EH (cell line): ENCODE results near the gene TRPM5.

Source experiments
- DNase-seq: peaks from one replicate; pipeline ENCODE4 v3.0.0-alpha.2; 2015; ENCODE audit warnings: low read depth

TRPM5 gene

DNA sequence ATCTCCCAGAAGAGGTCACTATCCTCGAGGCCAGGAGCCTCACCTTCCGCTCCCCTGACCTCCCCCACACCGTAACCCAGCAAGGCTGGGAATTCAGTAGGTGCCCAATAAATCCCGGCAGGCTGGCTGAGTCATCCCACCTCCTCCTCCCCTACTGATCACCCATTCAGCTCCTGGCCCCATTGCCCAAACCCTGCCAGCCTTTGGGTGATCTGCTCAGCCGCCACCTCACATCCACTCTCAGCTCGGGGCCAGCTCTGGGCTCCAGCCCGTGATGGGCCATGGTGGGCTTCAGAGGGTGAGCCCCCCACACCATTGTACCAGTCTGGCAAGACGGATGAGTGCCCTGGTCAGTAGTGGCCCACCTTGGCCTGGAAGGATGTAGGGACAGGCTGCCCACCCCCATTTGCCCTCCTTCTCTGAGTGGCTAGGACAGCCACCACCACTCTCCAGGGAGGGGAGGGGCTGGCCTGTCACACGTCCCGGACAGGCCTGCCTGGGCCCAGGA is 8.2 kb downstream of the TRPM5 start:
- DNase-seq, result no peak

DNA sequence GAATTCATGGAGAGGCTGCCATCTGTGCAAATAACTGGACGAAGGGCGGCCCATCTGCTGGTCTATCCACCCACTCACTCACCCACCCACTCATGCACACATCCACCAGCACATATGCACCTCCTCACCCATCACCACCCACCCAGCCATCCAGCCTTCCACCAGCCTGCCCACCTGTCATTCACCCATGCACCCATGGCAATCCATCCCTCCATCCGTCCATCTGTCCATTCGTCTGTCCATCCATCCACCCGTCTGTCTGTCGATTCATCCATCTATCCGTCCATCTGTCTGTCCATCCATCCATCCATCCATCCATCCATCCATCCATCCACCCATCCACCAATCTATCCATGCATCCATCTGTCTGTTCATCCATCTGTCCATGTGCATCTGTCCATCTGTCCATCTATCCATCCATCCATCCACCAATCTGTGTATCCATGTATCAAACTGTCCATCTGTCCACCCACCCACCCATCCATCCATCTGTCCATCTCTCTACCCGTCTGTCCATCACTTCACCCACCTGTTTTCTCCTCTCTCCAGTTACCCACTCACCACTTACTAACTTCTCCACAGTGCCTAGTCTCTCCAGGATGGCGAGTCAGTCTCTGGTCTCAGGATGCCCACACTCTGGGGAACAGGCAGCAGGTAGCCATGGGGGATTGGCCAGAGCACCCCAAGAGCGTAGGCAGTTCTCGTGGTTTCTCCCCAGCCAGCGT is 8.9 kb downstream of the TRPM5 start:
- DNase-seq, result no peak

DNA sequence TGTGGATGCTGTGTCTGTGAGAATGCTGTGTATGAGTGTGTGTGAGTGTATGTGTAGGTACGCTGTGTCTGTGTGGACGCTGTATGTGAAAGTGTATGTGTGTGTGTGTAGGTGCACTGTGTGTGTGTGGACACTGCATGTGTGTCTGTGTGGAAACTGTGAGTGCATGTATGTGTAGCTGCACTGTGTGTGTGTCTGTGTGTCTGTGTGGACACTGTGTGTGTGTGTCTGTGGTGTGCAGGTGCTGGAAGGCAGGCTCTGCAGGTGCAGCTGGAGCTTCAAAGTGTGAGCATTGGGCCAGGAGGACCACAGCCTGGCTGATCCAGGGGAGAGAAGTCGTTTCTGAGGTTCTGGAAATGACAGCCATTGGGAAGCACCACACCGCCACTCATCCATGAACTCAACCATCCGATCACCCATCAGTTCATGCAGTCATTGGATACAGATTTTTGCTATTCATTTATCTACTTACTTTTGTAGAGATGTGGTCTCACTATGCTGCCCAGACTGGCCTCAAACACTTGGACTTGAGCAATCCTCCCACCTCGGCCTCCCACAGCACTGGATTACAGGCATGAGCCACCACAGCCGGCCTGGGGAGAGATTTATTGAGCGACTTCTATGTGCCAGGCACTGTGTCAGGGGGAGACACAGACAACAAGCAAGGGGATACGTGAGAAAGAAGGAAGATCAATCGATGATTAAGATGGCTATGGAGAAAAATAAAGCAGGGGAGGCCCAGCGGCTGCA is 9.6 kb downstream of the TRPM5 start:
- DNase-seq, result no peak

DNA sequence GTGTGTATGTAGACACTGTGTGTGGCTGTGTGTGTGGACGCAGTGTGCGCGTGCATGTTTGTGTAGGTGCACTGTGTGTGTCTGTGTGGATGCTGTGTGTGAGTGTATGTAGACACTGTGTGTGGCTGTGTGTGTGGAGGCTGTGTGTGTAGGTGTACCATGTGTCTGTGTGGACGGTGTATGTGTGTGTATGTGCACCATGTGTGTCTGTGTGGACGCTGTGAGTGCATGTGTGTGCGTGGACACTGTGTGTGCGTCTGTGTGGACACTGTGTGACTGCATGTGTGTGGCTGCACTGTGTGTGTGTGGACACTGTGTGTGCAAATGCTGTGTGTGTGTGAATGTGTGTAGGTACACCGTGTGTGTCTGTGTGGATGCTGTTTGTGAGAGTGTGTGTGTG is 10.3 kb downstream of the TRPM5 start:
- DNase-seq, result no peak

DNA sequence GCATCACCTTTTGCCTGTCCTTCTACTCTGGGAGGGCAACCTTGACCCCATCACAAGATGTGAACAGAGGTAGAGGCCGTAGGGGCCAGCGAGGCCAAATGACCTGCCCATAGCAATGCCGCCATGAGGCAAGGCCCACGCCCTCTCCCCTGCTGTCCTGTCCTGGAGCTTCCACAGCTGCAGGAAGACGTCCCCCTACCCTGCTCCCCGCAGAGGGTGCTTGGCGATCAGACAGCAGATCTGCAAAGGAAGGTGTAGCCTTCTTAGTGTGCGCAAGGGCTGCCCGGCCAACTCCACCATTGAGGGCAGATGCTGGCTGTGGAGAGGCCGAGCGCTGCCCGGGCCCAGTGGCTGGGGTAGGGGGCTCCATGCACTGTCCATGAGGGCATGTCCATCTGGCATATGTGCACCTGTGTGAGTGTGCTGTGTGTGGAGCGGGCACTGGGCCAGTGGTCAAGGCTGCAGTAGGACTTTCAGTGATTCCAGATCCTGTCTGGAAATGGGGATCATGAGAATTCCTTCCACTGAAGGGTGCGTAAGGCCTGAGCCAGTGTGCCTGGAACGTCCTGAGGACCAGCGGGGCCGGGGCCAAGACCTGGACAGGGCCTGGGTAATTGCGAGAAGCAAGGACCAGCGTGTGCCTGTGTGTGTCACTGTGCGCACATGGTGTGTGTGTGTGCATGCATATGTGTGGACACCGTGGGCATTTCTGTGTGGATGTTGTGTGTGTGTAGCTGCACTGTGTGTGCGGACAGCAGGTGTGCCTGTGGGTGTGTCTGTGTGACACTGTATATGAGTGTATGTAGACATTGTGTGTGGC is 11.0 kb downstream of the TRPM5 start:
- no peak for DNase-seq

DNA sequence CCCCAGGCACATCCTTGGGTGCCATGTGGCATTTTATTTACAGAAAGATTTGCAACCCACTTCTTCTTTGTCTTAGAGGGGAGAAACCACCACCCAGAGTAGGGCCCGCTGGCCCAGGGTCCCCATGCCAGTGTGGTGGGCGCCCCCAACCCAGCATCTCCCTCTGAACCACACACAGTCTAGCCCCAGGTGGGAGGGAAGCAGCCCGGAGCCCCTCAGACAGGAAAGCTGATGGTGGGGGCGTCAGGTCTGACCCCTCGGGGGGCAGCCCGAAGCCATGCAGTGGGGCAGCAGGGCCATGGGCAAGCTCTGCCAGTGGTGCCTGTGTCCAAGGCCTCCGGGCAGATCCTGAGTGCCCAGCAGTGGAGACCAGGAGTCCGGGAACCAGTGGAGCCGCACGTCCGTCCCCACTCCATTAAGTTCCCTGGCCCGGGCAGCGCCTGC is 11.7 kb downstream of the TRPM5 start:
- no peak for DNase-seq

DNA sequence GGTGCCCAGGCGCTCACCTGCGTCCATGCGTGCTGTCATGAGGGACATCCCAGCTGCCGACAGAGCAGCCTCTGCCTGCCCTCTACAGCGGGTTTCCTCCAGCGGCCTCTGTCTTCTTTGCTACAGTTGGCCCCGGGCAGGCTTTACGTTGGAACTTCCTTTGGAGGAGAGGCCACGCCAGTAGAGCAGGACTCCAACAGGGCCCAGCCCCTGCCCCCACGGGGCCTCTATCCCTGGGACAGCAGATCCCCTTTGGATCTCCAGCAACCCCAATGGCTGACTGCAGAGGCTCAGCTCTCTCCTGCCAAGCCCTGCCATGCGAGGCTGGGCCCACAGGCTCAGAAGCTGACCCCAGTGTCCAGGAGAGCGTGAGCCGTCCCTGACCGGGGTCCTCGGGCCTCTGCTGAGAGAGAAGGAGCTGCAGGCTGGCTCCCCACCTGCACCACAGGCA is 12.1 kb downstream of the TRPM5 start:
- DNase-seq, result no peak

DNA sequence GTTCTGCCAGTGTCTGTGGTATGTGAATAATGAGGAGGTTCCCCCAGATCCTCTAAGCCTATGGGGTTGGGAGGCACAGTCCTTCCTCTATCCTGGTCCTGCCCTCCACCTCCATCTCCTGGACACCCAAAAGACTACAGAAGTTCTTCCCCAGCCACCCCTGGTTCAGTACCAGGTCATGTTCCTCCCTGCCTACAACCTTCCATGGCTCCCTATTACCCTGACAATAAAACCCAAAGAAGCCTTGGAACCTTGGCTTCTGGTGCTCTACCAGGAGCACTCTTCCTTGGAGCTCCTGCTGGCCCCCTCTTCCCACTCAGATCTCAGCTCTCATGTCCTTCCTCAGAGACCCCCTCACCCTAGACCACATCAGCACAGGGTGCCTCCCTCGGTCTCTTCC is 12.9 kb downstream of the TRPM5 start:
- no peak for DNase-seq

DNA sequence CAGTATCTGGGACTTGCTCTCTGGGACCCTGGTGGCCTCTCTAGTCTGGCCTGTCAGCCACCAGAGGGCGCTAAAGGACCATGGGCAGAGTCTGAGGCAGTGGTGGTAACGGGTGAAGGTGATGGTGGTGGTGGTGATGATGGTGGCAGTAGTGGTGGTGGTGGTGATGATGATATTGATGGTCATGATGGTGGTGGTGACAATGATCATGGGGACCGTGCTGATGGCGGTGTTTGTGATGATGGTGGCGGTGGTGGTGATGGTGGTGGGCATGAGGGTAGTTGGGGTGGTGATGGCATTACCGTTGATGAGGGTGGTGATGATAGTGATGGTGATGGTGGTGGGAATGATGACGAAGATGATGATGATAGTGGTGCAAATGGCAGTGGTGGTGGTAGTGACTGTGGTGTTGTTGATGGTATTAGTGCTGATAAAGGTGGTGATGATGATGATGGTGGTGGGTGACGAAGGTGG is 16.0 kb downstream of the TRPM5 start:
- peak; percentile 55 for DNase-seq

DNA sequence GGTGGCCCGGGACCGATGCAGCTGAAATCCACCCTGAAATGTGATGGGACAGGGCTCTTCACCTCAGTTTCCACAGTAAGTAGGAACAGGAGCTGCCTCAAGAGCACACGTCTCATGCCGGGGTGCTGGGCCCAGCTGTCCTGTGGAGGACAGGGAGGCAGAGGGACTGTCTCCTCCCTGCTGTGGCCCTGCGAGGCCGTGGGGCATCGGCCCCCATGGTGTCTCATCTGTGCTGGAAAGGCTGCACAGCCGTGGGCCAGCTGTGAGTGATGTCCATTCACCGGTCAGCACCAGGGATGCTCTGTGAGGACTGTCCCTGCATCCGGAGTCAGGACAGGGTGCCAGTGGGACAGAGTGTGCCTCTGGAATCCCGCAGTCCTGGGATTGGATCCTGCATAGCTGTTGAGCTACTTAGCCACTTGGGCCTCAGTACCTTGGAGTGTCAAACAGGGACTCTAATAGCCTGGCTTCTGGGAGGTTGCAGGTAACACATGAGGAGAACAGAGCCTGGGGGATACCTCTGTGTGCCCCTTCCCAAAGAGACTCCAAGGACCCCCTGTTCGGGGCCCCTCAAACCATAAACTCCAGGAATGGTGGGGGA is 16.5 kb downstream of the TRPM5 start:
- no peak for DNase-seq

DNA sequence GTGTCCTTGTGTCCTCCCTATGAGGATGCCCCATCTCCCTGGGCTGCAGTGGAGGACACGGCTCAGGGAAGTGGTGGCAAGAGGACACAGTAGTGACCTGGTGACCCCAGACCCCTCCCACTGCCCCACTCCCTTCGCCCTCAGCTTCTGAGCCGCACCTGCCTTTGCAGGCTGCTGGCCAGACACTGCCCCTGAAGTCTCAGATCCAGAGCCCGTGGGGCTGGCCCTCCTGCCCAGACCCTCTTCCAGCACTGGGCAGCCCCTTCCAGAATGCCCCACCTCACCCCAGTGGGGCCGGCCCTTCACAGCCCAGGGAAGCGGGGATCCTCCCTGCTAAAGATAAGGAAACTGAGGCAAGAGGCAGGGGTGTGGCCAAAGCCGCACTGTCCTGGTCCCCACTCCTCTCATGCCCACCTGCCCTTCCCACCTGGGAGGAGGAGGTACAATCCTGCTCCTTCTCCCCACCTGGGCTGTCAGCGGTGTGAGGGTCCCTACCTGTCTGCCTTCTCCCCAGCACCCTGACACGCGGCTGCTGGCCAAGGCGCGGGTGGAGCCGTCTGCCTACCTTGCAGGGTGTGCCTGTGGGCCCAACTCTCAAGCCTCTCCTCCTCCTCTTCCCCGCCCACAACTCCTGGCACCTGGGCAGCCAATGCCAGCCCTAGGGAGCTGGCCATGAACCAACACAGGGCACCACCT is 17.3 kb downstream of the TRPM5 start:
- no peak for DNase-seq

DNA sequence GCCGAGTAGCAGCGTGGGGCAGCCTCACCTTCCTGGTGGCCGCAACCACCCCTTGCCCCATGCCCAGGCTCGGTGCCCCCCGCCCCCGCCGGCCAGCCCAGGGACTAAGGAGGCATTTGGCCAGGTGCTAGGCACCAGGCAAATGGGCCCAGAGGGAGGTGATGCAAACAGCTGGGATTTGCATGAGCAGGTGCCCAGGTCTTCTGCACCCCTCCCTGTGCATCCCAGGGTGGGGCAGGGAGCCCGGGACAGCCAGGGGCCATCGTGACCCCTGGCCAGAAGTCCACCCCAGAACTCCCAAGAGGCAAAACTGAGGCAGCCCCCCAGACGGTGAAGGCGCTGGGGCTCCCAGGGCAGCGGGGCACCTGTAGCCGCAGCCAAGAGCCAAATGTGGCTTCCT is 18.1 kb downstream of the TRPM5 start:
- no peak for DNase-seq

DNA sequence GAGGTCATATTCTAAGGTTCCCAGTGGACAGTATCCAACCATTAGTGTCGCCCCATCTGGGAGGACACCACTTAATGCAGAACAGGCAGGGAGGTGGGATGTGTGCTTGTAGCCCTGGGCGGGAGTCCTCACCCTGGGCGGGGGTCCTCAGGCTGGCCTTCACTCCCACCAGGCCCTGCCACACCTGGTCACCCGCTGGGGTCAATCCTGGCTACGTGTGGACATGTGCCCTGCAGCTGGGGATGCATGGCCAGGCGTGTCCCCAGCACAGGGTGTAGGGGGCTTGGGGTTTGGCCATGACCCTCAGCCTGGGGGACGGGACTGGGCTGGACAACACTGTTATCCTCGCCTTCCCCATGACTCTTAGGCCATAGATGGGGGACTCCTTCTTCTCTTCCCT is 18.8 kb downstream of the TRPM5 start:
- no peak for DNase-seq

DNA sequence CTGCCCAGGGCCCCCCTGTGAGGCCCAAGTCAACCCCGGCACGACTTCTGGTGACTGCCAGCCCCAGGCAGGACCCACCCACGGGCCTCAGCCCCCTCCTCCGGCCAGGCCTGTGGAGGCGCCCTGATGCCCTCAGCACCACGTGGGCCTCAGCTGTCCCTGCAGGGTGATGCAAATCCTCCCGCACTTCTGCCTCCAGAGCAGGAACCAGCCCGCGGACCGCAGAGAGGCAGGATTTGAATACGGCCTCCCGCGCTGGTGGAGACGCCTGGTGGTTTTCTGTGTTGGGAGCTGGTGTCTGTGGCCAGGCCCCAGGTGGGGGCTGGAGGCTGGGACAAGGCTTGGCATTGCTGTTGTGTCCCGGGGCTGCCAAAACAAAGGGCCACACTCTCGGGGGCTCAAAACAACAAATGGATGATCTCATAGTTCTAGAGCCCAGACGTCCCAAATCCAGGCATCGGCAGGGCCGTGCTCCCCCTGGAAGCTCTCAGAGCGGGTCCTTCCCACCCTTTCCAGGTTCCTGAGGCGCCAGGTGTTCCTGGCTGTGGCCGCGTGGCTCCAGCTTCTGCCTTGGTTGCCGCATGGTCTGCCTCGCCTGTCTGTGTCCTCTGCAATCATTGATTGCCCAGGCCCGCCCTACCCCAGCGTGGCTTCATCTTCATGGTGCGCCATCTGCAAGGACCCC is 19.4 kb downstream of the TRPM5 start:
- no peak for DNase-seq

DNA sequence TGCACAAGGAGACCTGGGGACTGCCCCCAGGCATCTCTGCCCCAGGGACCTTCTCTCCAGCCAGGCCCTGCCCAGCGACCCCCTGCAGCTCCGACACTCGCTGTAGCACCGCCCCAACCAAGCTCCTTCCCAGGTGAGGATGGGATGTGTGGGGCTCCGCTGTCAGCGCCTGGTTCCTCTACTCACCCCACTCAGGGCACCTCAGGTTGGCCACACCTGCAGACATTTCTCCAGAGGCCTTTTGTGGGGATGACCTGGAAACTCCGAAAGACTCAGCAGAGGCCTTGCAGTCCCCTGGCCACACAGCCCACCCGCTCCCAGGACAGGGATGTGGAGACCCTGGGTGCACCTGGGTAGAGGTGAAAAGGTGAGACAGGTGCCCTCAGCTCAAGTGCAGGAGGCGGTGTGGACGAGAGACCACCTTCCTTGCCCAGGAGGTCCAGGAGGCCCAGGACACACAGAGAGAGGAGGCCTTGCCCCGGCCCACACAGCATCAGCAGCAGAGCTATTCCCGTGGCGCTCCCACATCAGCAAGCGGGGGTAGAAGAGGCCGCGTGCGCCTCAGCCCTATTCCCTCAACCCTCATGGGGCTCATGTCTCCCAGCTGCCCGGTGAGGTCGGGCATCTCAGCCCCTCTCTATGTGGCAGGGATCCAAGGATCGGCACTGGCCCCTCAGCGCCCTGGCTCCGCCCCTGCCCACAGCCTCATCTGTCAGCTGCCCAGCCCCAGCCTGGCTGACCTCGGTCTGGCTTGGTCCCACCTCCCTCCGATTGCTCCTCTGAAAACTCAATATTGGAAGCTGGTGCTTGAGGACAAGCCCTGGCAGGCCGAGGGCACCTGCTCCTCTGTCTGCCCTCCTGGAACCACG is 20.9 kb downstream of the TRPM5 start:
- DNase-seq, result no peak

DNA sequence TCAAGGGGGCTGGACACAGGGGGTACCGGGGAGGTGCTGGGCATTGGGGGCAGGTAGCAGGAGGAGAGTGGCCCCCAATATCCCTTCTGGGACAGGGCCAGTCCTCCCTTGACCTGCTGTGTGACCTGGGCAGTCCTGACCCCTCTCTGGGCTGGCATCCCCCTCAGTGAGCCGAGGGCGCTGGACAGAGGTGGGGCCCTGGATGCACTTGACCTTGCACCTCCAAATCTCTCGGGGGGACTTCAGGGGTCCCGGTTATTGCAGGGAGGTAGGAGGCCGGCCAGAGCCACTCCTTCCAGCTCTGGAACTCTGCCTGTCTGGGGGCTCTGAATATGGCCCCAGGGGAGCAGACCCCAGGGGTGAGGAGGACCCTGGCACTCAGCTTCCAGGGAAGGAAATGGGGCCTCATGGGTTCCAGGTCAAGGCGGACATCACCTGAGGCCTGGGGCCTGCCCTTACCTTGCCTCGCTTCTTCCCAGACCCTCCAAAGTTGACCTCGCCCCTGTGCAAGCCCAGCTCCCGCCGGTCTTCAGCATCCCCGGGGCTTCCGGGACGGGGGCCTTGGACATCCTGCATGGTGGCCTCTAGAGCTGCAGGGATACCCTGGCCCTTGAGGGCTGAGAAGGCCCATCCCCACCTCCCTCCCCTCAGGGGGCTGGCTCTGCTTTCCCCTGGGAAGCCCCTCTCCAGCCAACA is 21.7 kb downstream of the TRPM5 start:
- DNase-seq, result no peak

DNA sequence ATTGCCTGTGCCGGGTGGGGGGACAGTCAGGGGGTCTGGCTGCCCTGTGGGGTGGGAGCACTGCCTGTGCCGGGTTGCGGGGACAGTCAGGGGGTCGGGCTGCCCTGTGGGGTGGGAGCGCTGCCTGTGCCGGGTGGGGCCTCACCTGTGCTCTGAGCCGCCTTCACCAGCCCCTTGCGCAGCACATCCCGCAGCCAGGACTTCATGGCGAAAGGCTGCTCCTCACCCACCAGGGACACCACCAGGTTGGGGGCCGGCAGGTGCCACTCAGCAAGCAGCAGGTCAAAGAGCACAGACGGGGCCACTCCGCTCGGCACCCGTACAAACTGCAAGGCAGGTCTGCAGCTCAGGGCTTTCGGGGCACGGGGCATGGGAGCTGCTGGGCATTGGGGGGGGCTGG is 22.3 kb downstream of the TRPM5 start:
- no peak for DNase-seq

DNA sequence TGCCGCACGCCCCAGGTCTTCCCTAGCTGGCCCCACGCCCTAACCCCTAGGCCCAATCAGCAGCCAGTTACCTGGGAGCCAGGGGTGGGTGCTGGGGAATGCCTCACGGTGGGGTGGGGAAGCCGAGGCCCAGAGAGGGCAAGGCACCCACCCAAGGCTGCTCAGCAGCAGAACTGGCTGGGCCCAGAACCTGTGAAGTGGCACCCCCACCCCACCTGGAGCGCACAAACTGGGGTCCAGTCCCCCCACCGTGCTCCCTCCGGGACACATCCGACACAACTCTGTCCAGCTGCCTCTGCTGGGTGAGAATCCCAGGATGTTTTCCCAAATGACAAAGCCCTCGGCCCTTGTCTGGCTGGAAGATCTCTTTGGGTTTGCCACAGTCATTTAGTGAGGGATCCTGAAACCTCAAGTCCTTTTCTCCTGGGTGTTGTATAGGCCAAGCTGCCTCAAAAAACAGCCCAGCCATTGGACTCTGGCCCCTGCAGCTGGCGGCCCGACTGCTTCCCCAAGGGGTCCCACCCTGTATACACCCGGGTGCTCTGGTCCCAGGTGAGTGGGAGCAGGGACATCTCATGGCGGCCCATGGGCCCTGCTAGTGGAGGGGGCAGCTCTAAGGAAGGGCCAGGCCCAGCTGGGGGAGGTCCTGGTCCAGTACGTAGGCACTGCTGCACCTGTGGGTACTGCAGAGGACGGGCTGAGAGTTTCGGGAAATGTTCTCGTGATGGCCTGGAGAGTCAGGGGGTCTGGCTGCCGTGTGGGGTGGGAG is 22.9 kb downstream of the TRPM5 start:
- no peak for DNase-seq
